HG03095 (cell line): ENCODE measurements around the gene PLEKHA7.
A peak's percentile ranks its signal among the peaks of the same experiment; 100 is the strongest.
"Not testable (repeated sequence)": the region's sequence is repeated elsewhere in the genome, so short reads cannot be mapped to it uniquely, and the experiment has no call there.

ENCODE experiments used
- ATAC-seq: cut with Tn5 transposase; IDR thresholded peaks from one replicate; pipeline ENCODE4 v1.9.1; 2021; ENCODE audit warnings: moderate library complexity; ENCODE audit not compliant: unreplicated experiment

The PLEKHA7 gene

DNA sequence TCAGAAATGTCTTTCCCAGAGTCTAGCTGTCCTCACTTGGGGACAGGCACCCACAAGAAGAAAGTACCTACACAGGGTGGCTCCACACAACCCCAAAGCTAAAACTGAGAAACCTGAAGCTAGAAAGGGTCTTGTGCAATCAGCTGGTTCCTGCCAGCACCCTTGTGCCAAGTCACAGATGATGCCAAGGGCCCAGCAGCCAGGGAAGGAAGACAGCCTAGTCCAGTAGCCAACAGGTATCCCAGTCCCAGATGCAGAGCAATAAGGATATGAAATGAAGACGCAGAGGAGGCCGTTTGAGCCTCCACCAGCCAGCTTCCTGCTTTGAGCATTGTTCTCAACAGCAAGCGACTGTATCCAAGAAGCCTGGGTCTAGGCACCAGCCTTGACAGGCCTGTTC lies 6.1 kb downstream of the PLEKHA7 start:
- no peak for ATAC-seq

DNA sequence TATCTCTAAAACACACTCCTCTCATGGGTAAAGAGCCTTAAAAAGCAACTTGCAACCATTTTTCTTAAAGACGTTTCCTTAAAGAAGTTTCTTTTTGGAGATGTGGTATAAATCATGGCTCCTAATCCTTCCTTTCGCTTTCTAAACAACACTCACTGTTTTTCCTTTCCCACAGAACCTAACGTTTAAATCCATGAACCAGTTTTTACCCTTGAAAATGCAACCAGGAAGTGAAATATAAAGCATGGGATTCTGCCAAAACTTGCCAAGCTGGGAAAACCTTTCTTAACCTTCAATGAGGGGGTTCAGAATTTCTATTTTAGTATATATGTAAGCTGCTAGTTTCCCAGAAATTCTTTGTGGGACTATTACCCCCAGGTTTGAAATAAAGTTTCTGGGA lies 8.6 kb downstream of the PLEKHA7 start:
- no peak for ATAC-seq

DNA sequence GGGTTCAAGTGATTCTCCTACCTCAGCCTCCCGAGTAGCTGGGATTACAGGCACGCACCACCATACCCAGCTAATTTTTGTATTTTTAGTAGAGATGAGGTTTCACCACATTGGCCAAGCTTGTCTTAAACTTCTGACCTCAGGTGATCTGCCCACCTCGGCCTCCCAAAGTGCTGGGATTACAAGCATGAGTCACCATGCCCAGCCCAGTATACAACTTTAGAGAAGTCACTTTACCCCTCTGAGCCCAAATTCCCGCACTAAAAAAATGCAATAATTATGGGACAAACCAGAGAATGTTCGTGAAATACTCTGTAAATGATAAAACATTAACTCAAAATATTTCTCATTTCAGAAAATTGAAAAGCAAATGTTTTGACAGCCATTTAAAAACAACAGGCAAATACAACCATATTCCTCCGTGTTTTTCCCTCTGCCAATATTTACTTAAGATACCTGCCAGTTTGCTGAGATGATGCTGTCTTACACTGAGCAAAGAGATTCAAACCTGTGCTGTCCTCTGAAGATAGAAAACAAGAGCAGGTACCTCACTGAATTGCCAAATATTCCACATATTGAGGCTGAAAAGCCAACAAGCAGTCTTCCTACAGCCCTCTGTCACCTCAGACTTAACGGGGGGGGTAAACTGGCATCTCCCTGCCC lies 9.6 kb downstream of the PLEKHA7 start:
- ATAC-seq: no peak

DNA sequence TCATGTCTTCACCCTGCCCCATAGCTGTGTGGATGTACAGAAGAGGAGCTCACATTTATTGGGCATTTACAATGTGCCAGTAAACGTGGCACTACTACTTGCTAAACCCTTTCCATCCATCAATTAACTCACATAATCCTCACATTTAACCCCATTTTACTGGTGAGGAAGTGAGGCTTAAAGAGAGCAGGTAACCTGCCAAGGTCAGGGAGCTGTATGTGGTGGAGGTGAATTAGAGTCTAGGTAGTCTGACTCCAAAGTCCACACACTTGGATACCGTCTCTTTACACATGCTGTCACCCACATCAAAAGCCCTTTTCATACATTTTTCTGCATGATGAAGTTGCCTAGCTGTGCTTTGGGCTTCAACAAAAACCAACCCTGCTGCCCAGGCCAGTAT lies 10.8 kb downstream of the PLEKHA7 start:
- no peak for ATAC-seq

DNA sequence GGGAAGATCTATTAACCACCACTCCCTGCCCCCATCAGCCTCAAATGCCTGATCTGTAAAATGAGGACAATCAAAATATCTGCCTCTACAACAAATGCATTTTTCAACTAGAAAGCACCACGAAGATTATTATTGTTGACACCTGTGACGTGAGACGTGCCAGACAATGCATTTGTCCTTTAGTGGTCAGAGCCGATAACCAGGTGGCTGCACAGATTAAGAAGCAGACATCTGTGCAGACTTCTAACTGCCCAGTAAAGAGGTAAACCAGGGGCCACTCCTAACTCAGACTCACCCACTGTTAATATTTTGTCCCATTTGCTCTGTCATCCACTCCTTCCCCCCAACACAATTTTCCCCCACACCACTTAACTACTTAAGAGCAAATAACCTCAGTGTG lies 11.7 kb downstream of the PLEKHA7 start:
- ATAC-seq: no peak

DNA sequence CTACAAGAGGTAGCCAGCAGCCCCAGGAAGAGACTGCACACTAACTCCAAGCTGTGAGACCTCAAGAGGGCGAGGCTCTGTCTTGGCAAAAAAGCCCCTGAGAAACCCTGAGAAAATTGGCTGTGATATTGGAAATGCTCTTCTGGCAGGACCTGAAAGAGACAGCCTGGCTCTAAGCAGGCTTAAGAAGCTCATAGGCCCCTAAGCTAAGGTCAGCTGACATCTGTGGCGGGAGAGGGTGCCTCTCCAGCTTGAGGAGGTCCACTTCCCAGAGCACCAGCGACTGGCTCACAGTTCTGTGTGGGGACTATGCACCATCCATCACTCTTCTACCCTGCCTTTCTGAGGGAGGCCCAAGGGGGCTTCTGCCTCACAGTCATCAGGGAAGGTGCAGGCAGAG lies 12.4 kb downstream of the PLEKHA7 start:
- no peak for ATAC-seq

DNA sequence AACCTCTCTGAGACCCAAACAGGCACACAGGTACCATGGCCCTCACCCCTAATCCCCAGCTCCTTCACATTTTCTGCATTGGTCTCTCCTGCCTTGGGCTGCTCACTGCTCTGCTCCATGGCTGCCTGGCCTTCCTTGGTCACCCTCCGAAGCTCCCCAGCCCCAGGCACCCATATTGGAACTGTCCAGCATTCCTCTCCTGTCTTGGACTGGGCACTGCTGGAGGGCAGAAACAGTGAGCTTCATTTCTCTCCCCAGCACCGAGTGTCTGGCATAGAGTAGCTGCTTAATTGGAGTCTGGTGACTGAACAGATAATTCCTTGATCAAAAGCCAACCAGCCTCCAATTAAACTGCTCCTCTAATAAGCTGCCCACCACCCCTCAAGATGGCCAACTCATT lies 13.2 kb downstream of the PLEKHA7 start:
- no peak for ATAC-seq

DNA sequence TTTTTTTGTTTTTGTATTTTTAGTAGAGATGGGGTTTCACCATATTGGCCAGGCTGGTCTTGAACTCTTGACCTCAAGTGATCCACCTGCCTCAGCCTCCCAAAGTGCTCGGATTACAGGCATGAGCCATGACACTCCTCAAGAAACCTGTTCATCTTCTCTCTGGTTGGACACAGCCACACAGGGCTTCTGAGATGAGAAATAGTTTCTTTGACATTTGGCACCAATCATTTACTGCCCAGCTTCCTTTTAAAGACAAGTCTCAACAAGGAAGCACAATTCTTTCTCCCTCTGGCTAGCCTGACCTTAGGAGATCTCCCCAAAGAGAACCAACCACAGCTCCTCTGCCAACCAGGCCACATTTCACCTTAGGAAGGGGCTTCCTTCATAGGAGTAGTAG lies 14.0 kb downstream of the PLEKHA7 start:
- ATAC-seq: not testable (repeated sequence)

DNA sequence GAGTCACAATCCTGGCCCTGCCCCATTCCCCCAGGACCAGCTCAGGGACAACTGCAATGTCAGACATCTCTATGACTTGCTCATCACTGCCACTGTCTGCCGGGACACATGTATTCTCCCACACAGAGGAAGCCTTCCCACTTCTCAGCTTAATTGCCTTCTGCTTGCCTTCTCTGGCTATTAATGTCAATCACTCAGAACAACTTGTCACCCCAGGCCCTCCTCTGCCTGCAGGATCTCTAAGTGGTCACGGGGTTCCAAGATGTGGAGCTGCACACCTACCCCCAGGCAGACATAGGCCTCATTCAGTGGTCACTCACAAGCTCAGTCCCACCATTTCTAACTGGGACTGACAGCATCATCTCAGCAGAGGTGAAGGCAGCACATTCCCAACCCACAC lies 15.1 kb downstream of the PLEKHA7 start:
- ATAC-seq: no peak

DNA sequence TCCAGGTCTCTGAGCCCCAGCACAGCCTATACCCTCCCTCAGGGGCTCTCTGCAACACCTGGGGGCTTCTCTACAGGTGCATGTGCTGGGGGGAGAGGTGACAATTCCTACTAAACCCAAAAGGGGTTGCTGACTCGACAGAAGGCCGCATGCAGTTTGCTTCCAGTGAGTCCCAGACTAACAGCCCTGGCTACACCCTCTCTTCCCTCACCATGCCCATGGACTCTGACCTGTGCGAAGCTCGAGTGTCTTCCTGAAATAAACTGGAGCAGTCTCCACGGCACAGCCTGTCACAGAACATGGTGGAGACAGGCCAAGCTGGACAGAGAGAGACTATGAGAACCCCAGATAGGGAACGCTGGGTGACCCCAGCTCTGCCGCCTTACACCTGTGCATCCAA lies 16.6 kb downstream of the PLEKHA7 start:
- no peak for ATAC-seq

DNA sequence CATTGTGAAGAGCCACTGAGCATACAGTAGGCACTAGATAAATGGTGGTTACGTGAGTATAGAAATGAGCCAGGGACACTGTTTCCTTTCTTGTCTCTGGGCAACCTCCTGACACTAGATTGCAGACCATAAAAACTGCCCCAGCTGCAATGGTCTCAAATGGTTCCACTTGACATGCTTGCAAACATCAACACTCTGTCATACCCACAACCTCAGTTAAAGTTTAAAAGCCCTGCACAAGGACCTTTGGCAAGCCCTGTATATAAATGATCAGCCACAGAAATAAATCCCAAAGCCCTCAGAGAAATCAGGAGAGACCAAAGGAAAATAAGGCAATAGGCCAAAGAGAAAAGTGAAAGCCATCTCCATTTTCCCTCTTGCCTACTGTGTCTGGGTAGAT lies 20.7 kb downstream of the PLEKHA7 start:
- ATAC-seq: no peak

DNA sequence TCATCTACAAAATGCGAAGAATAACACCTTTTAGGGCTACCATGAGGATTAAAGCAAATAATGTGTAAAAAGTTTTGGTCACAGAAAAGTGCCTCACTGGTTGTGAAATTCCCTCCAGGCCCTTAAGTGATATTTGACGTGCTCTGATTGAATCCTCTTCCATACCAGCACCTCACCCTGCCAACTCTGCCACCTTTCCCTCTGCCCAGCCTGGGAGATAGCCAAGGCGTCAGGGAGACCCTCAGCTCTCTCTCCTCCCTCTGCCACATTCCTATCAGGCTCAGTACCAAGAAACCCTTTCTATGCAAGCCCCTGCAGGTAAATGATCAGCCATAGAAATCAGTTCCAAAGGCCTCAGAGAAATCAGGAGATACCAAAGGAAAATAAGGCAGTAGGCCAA lies 21.4 kb downstream of the PLEKHA7 start:
- ATAC-seq: no peak

DNA sequence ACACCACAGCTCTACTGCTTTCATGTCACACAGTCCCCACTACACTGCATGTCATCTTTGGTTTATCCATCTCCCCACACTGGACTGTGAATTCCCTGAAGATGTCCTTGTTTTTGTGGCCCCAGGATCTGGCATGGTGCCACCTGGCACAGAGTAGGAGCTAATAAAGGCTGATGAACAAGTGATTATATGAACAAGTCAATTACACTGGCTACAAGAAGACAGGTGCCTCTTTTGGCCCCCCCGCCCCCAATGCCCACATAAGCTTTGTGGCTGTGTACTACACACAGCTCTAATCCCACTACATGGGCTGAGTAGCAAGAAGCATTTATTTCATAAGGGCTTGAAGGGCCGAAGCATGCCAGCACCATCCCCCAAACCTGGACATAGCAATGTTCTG lies 24.7 kb downstream of the PLEKHA7 start:
- no peak for ATAC-seq

DNA sequence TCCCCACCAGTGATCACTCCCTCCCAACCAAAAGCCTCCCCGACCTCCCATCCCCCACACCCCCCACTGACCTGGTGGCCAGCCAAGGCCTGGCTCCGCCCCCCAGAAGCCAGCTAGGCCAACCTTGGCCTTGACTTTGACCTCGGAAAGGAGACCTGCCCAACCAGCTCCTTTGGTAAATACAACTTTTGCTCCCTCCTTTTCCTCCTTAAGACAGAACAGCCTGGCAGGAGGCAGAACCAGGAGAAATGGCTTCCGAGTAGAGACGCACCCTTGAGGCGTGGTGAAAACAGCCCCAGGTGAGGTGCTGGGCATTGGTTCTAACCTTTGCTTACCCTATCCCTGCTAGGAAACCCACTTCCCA lies 27.0 kb downstream of the PLEKHA7 start:
- ATAC-seq: no peak

DNA sequence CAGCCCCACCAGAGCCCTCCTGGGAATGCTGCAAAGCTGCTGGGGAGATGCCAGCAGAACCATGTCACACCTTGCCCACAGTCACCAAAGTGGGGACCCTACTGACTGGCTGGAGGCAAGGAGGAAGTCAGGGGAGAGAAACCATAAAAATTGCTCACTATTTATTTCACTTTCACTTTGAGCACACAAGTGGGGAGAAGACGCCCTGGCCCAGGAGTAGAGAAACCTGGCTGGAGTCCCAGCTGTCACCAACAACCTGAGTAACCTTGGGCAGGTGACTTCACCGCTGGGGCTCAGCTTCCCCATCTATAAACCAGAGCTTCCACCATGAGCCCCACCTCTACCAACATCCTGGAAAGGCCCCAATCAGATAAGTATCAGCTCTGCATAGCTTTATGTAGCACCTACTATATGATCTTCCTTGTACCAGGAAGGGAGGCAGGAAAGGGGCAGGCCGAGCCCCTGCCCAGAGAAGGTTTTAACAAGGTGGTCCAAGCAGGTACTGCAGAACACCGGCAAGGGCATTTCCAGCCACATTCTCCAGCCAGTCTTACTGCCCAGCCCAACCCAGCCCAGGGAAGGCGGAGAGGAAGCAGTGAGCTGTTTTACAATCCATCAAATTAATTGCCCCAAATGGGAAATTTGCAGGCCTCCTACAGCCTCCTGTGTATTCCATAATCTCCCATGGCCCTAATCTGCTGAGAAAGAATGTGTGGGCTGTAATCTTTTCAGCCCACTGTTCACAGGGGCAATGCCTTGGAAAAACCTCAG lies 27.6 kb downstream of the PLEKHA7 start:
- peak; percentile 95 for ATAC-seq

DNA sequence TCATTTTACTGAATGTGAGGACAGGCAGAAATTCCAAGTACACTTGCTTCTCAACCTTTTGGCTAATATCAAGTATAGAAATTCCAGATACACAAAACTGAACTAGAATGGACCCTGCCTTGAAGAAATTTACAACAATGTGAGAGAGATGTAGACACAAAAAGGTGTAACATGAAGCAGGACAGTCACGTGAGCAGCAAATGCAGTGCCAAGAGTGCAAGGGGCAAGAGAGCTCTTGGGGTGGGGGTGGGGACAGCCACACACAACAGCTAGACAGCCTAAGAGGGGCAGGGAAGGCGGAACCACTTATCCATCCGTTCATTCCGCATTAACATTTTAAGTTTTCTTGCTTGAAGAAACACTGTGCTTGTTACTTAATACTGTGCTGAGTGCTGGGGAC lies 28.9 kb downstream of the PLEKHA7 start:
- no peak for ATAC-seq

DNA sequence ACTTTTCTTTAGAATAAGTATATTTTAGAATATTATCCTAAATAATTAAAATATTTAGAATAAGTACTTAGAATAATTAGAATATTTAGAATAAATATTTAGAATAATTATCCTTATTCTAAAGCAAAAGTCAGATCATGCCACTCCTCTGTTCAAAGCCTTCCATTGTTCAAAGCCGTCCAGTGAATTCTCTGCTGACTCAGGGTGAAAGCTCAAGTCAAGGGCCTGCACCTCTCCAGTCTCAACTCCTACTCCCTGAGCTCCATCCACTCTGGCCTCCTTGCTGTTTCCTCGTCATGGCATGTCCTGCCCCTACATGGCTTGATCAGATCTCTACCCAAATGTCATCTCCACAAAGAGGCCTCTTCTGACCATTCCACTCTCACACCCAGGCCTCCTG lies 30.0 kb downstream of the PLEKHA7 start:
- no peak for ATAC-seq

DNA sequence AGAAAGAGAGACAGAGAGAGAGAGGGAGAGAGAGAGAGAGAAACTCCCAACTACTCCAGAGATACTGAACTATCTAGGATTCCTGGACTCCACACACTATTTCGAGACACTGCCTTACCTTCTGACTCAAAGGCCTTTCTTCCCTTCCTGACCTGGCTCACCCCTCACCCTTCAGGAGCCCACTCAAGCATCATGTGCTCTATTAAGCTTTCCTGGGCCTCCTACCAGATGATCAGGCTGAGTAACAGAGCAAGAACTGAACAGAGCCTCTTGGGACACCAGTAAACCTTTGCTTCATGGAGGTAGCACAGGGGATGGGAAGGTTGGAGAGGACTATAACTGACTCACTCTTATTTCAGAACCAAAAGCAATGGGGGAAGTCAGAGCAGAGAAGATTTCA lies 31.4 kb downstream of the PLEKHA7 start:
- no peak for ATAC-seq

DNA sequence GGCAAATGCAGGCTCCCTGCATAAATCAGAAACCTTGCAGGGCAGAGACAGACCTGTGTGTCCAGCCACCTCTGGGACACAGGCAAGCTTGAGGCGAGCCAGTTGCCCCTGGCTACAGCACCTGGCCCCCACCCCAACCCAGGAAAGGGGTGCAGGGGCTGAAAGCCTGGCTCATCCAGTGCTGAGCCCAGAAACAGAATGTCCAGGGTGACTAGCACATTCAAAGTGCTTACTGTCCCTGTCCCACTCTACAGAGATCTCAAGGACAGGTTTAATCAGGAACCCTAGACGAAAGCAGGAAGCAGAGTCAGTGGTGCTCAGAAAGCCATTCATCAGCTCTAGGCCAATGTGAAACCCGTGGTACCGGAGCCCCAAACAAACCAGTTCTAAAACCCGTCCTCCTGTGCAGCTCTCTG lies 31.9 kb downstream of the PLEKHA7 start:
- no peak for ATAC-seq

DNA sequence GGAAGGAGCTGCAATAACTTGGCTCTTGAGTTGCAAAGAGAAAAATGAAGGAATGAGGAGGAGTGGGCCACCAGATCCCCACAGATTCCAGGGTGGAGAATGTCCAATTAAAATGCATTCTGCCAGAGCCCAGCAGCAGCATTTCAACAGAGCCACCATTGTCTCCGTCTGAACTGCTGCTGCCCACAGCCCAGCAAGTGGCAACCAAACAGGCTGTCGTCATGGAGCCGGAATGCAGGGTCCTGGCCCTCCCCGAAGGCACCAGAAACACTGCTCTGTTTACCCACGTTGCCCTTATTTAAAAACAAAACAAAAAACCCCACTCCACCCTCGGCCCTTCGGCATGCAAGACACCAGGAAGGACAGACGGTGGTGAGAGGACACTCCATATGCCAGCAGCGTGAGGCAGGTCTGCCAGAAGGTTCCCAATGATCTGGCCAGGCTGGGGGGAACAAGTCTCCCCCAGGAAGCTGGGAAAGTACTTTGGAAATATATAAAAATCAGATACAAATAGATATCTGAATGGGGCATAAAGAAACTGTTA lies 32.5 kb downstream of the PLEKHA7 start:
- no peak for ATAC-seq

DNA sequence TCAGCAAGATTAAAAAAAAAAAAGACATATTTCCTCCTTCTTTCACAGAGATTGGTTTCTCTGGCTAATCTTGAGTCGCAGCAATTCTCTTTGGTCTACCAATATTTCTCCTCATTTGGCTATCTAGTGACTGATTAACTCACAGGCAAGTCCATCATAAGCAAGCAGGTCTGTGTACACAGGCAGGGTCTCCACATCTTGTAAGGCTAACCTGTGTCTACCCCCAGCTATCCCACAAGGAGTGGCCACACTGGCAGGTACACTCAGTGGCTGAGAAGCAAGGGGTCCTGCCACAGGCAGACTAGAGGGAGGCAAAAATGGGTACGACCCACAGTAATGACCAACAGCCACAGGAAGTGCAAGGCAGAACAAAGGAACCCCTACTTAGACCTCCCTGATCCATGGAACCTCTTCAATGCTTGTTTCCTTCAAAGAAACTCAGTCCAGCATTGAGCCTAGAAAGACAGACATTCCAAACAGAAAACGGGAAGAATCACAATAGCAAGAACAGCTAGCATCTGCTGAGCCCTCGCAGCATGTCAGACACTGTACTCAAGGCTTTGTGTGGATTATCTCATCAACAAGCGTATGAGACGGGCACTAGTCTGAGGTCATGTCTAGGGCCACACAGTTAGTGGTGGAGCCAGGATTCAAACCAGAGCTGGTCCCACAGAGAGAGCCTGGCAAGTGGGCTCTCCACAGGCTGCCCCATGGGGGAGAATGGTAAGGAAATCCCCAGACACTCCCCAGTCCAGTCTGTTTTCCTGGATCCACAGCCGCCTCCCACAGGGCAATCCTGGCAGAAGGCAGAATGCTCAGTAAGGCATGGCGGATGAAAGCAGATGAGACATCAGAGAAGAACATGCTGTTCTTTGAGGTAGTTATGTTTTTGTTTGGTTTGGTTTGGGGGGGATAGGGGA lies 34.3 kb downstream of the PLEKHA7 start:
- ATAC-seq: no peak

DNA sequence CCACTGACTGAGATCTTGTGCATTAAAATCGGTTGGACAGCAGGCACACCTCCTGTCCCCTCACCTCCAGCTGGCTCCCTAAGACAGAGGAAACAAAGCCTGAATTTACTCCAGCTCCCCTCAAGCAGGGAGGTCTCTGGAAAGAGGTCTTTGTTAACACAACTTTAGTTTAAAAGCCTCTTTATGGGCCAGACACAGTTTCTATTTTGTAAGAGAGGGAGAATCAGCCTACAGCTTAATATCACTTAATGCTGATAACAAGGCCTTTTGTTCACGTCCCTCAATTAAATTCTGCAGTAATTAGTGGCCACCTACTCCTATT lies 36.3 kb downstream of the PLEKHA7 start:
- ATAC-seq: no peak
